ENCODE results near the gene FOXK1.

FOXK1 gene

DNA sequence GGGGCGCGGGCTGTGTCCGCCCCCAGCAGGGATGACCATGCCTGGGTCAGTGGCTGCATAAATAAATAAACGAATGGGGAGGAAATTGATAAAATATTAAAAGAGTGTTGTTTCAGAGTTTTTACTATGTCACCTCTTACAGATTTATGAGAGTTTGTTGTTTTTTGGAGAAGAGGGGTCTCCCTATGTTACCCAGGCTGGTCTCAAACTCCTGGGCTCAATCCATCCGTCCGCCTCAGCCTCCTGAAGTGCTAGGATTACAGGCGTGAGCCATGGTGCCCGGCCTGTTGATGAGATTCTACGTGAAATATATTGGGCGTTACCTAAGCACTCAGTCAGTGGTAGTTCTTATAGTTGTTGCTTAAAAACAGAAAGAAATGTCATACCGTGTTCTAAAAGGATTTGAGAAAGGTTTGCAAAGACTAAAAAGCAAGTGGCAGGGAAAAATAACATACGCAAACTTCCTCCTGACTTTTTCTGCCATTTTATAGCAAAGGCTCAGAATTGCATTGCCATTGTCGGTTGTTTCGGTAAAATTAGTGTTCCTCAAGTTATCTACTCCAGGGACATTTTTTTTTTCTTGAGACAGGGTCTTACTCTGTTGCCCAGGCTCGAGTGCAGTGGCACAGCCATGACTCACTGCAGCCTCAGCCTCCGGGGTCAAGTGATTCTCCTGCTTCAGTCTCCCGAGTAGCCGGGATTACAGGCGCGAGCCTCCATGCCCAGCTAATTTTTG is 39.5 kb upstream of the FOXK1 start:
- TF ChIP-seq, protein P1, sequence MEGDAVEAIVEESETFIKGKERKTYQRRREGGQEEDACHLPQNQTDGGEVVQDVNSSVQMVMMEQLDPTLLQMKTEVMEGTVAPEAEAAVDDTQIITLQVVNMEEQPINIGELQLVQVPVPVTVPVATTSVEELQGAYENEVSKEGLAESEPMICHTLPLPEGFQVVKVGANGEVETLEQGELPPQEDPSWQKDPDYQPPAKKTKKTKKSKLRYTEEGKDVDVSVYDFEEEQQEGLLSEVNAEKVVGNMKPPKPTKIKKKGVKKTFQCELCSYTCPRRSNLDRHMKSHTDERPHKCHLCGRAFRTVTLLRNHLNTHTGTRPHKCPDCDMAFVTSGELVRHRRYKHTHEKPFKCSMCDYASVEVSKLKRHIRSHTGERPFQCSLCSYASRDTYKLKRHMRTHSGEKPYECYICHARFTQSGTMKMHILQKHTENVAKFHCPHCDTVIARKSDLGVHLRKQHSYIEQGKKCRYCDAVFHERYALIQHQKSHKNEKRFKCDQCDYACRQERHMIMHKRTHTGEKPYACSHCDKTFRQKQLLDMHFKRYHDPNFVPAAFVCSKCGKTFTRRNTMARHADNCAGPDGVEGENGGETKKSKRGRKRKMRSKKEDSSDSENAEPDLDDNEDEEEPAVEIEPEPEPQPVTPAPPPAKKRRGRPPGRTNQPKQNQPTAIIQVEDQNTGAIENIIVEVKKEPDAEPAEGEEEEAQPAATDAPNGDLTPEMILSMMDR (IDR thresholded peaks at IDR 0.05): no peak

DNA sequence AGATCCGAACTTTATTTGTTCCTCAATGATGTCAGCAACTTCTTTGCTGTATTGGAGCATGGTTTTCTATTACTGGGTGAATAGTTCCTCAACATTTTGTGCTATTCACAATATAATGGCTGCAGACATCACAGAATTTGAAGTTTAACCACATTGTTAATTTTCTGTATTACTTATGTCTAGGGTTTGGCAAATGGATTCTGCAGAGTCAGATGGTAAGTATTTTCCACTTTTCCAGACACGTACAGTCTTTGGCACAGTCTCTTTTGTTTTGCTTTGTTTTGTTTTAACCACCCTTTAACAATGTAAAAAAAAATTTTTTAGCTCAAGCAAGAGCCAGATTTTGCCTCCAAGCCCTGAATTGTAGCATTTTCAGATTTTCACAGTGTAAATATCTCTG is 36.8 kb upstream of the FOXK1 start:
- TF ChIP-seq, protein P1 (IDR thresholded peaks at IDR 0.05): no peak

DNA sequence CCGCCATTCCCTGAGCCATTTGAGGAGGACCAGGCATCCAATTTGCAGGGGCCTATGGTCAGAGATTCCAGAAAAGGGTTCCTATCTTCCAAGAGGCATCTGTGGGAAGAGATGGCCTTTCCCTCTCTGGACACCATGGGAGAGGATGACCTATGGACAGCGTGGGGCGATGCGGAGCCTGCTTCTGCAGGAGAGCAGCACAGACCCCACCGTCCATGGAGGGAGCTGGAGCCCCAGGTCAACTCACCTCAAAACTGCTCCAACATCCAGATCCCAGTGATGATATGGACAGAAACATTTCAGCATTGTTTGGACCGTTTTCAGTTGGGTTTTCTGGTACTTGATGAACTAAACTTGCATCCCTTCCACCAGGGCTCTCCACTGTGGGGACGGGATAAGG is 34.0 kb upstream of the FOXK1 start:
- TF ChIP-seq, protein P1 (IDR thresholded peaks at IDR 0.05): no peak

- TF ChIP-seq, protein P1 (IDR thresholded peaks at IDR 0.05): no peak
These were observed 31.6 kb upstream of the FOXK1 start for GRCh38 chr7:4650433-4651047.

GRCh38 chr7:4653771-4654170 is 28.3 kb upstream of the FOXK1 start:
- TF ChIP-seq, protein P1 (IDR thresholded peaks at IDR 0.05): no peak

DNA sequence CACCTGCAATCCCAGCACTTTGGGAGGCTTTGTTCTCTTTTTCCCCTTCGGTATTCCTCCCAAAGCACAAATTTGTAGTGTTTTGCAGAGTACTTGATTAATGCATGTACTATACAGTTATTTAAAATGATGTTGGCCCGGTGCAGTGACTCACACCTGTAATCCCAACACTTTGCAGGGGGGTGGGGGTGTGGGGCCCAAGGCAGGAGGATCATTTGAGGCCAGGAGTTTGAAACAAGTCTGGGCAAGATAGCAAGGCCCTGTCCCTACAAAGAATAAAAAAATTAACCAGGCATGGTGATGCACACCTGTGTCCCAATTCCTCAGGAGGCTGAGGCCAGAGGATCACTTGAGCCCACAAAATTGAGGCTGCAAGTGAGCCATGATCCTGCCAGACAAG is 26.8 kb upstream of the FOXK1 start:
- TF ChIP-seq, protein P1 (IDR thresholded peaks at IDR 0.05): no peak

GRCh38 chr7:4655896-4656295 is 26.2 kb upstream of the FOXK1 start:
- TF ChIP-seq, protein P1 (IDR thresholded peaks at IDR 0.05): no peak

Data from LNCAP (cell line).